ENCODE measurements around the gene GPR150. TPM values are rescaled to one million over a fixed set of nuclear protein-coding genes. Genes with fewer than 3 reads are reported as not detected.
A peak's percentile ranks its signal among the peaks of the same experiment; 100 is the strongest.

The GPR150 gene
- under 1 TPM in 3 of 9 donors, not detected in 6; 0.13 to 0.25 (median 0.17) TPM for total RNA-seq
- under 1 TPM; 0.04 to 0.11 TPM for polyA plus RNA-seq
- long read RNA-seq, donor 1 = 0 reads
- long read RNA-seq, donor 2 = 0 reads
- long read RNA-seq, donor 3 = 0 reads

DNA sequence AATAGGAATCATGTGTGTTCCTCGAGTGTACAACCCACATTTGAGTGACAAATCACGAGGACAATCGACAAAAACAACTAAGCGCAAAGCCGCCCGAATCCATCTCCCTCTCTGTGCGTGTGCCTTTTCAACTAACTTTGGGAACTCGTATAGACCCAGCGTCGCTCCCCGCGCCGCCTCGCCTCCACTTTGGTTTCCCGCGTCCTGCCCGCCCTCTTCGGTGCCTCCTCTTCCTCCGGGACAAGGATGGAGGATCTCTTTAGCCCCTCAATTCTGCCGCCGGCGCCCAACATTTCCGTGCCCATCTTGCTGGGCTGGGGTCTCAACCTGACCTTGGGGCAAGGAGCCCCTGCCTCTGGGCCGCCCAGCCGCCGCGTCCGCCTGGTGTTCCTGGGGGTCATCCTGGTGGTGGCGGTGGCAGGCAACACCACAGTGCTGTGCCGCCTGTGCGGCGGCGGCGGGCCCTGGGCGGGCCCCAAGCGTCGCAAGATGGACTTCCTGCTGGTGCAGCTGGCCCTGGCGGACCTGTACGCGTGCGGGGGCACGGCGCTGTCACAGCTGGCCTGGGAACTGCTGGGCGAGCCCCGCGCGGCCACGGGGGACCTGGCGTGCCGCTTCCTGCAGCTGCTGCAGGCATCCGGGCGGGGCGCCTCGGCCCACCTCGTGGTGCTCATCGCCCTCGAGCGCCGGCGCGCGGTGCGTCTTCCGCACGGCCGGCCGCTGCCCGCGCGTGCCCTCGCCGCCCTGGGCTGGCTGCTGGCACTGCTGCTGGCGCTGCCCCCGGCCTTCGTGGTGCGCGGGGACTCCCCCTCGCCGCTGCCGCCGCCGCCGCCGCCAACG lies at the start of gene GPR150:
GPR150 (plus strand) TSS at position 58 of the 840 bp plus-strand sequence; CDS start at position 247, 189 bp downstream.
- intact Hi-C loops (cut with DNase I) = loop anchor here in 1 of 10 donors (2.0 kb wide), 1 partner anchor 65 kb away; the partner anchor contains the start of genes ARSK and SKIC3
- DNase-seq (peak; percentile 26 to 82 (median 54)), ATAC-seq (peak; percentile 46 to 74 (median 66))
- Histone ChIP-seq H3K9me3 (no peaks in the 10 kb centered on the region), H3K27me3 (no peaks in the 10 kb centered on the region), H3K27ac (peak within 1 kb of the TSS in 1 of 12 donors; percentile 53), H3K4me1 (peaks cover 0 to 36% (median 17%) of the 10 kb centered on the region in 12 donors), H3K4me3 (peak within 1 kb of the TSS; percentile 30 to 74 (median 58)), H3K36me3 (no peaks in the 10 kb centered on the region)
- TF ChIP-seq, protein P1, sequence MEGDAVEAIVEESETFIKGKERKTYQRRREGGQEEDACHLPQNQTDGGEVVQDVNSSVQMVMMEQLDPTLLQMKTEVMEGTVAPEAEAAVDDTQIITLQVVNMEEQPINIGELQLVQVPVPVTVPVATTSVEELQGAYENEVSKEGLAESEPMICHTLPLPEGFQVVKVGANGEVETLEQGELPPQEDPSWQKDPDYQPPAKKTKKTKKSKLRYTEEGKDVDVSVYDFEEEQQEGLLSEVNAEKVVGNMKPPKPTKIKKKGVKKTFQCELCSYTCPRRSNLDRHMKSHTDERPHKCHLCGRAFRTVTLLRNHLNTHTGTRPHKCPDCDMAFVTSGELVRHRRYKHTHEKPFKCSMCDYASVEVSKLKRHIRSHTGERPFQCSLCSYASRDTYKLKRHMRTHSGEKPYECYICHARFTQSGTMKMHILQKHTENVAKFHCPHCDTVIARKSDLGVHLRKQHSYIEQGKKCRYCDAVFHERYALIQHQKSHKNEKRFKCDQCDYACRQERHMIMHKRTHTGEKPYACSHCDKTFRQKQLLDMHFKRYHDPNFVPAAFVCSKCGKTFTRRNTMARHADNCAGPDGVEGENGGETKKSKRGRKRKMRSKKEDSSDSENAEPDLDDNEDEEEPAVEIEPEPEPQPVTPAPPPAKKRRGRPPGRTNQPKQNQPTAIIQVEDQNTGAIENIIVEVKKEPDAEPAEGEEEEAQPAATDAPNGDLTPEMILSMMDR (IDR thresholded peaks at IDR 0.05) = peak in 1 of 12 donors; percentile 3
- TF ChIP-seq POLR2A (IDR thresholded peaks at IDR 0.05) = no peak
- 1 to 5% (median 2%) methylated on average over 23 to 85 of the region's 85 CpGs for WGBS, 4 donors

DNA sequence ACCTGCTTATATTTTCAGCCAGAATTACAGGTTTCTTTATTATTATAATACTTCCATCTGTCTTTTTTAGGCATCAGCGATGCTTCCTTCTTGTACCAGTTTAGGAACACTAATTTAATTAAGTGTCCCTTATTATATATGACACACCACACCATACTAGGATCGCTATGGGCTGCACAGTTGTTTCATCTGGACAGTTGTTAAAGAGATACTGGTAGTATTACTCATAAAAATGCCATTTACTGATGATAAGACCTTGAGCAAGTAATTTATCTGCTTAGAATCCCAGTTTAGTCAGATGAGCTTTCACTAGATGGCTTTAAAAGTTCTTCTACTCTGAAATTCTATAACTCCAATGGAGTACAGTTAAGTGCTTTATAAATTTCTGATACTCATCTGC lies 47.9 kb upstream of the GPR150 start:
- Histone ChIP-seq H3K36me3 (peaks cover 0 to 23% (median 14%) of the 10 kb centered on the region in 9 donors), H3K27me3 (no peaks in the 10 kb centered on the region), H3K27ac (no peak overlapping the region), H3K4me1 (no peaks in the 10 kb centered on the region), H3K4me3 (no peak overlapping the region), H3K9me3 (peaks cover 0 to 17% (median 0%) of the 10 kb centered on the region in 12 donors)
- WGBS, 4 donors = 91 to 97% (median 95%) methylated on average over 2 of the region's 2 CpGs
- intact Hi-C loops (cut with DNase I) = no loop called here
- TF ChIP-seq, protein P1 (IDR thresholded peaks at IDR 0.05) = no peak
- TF ChIP-seq POLR2A (IDR thresholded peaks at IDR 0.05) = no peak
- DNase-seq (no peak), ATAC-seq (no peak)

DNA sequence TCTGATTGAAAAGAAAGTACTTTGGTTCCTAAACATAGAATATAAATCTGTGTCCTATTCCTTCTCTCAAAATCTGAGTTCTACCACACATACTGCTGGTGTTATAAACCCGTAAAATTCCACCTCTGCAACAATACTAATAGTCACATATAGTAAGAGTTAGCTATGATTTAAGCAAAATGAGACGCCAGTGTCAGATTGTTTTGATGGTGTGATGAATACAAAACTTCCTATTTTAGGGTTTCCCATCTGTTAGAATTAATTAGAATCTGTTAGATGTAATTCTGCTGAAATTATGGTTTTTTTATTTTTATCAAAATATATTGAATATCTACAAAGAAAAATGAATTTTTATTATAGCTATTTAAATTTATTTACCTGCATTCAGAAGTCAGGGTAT lies 38.3 kb upstream of the GPR150 start:
- H3K4me1 ChIP-seq = no peaks in the 10 kb centered on the region
- H3K4me3 ChIP-seq = no peak overlapping the region
- H3K9me3 ChIP-seq = no peaks in the 10 kb centered on the region
- no peak overlapping the region for H3K27ac ChIP-seq
- DNase-seq = no peak
- WGBS, 4 donors = 90 to 98% (median 95%) methylated on average over 2 of the region's 2 CpGs
- ATAC-seq = no peak
- H3K27me3 ChIP-seq = no peaks in the 10 kb centered on the region
- H3K36me3 ChIP-seq = peaks cover 0 to 16% (median 3%) of the 10 kb centered on the region in 9 donors
- no peak for TF ChIP-seq POLR2A (IDR thresholded peaks at IDR 0.05)
- TF ChIP-seq, protein P1 (IDR thresholded peaks at IDR 0.05) = no peak
- intact Hi-C loops (cut with DNase I) = no loop called here

DNA sequence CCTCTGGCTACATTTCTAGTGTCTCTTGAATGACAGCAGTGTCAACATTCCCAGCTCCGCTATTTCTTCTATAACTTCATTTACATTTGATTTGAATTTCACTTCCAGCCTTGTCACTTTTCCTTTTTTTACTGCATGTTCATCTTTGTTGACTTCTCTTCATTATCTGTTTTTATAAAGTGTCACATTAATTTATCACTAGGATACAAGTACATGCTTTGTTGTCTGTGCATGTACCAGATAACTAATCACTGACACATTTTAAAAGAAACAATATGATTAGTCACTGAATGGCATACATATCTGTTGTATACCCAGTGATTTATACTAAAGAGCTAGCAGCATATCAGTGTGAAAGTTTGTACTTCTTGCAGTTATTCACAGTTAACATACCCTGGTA lies 35.9 kb upstream of the GPR150 start:
- Histone ChIP-seq H3K36me3 (peaks cover 0 to 16% (median 3%) of the 10 kb centered on the region in 9 donors), H3K27ac (no peak overlapping the region), H3K4me1 (no peaks in the 10 kb centered on the region), H3K4me3 (no peak overlapping the region), H3K9me3 (no peaks in the 10 kb centered on the region), H3K27me3 (no peaks in the 10 kb centered on the region)
- no peak for DNase-seq
- no peak for TF ChIP-seq POLR2A (IDR thresholded peaks at IDR 0.05)
- TF ChIP-seq, protein P1 (IDR thresholded peaks at IDR 0.05) = no peak
- 95 to 100% (median 97%) methylated on average over 1 of the region's 1 CpG for WGBS, 4 donors
- no peak for ATAC-seq
- intact Hi-C loops (cut with DNase I) = no loop called here

Measured in heart left ventricle (tissue), 16 donors.